ENCODE data around the gene METTL27.
"Not testable (repeated sequence)": the region's sequence is repeated elsewhere in the genome, so short reads cannot be mapped to it uniquely, and the experiment has no call there.

The METTL27 gene, protein sequence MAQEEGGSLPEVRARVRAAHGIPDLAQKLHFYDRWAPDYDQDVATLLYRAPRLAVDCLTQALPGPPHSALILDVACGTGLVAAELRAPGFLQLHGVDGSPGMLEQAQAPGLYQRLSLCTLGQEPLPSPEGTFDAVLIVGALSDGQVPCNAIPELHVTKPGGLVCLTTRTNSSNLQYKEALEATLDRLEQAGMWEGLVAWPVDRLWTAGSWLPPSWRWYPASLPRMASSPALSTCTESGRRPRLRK

GRCh38 chr7:73842067-73842976 is at the start of gene METTL27:
Gene METTL27, minus strand, starts transcription at chr7:73842516. Its CDS starts 376 bp downstream, at chr7:73842140.
- peak; percentile 91 for DNase-seq

GRCh38 chr7:73891178-73891885 is 49.0 kb upstream of the METTL27 start:
- DNase-seq: no peak

DNA sequence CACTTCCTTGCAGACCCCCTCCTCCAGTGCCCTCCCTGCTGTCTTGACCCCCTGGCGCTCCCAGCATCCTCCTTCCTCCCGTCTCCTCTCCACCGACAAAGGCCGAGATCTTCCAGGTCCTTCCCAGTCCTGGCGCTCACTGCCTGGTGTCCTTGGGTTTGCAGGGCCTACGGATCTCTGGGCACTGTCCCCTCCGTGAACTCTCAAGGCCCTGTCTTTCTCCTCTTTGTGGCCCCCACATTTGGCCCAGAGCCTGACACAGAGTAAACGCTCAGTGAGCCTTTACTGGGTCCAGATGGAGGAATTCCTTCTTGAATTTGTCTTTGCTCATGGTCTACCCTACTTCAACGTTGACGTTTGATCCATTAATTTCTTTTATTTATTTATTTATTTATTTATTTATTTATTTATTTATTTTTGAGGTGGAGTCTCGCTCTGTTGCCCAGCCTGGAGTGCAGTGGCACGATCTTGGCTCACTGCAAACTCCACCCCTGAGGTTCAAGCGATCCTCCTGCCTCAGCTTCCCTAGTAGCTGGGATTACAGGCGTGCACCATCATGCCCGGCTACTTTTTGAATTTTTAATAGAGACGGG is 48.3 kb upstream of the METTL27 start:
- no peak for DNase-seq

DNA sequence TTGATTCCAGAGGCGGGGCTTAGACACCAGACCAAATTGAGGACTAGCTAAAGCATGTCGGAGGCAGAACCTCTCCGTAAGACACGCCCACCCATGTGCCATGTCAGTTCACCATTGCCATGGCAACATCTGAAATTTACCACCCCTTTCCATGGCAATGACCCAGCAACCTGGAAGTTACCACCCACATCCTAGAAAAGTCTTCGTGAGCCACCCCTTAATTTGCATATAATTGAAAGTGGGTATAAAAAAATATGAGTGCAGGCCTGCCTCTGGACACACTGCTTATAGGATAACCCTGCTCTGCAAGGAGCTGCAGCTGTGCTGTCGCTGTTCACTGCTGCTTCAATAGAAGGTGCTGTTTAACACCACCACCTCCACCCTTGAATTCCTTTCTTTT is 46.6 kb upstream of the METTL27 start:
- no peak for DNase-seq

DNA sequence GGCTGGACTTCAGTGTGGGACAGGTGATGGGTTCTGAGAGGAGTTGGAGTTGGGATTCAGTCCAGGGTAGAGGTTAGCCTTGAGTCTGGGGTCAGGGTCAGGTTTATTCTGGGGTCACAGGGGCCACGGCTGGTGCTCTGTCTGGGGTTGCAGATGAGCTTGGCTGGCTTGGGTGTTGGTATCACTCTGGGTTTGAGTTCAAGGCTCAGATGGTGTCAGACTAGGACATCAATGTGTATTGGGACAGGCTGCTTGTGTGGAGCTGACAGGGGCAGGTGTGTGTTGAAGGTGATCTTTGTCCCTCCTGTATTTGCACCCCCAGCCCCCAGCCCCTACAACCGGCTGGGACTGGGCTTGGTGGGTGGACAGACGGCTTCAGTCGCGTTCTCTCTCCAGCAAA is 45.4 kb upstream of the METTL27 start:
- no peak for DNase-seq

DNA sequence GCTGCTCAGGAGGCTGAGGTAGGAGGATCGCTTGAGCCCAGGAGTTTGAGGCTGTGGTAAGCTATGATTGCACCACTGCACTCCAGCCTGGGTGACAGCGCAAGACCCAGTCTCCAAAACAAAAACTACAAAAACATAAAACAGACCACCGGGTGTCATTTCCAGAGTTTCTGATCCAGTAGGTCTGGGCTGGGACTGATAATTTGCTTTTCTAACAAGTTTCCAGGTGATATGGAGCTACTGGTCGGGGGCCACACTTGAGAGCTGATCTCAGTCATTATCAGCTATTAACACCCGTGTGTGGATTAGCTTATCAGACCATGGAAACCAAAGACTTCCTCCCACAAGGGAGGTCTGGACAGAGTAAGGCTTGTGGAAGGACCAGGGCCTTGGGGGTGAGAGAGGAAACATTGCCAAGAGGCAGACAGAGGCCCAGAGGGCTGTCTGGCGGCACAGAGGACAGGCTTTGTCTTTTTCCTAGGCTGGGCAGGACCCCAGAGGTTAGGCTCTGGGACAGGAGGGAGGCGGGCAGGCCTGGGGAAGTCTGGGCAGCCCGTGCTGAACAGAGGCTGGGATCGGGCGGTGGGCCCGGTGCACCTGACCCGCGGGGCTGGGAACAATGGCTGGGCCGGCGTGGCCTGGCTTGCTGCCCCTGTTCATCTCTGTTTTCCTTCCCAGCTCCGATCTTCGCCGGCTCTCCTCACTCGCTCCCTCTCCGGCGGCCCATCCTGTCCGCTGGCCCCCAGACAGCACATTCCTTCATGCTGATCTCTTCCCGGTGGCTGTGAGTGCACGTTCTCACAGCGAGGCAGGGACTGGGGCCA is 43.9 kb upstream of the METTL27 start:
- no peak for DNase-seq

GRCh38 chr7:73885433-73885974 is 43.2 kb upstream of the METTL27 start:
- no peak for DNase-seq

DNA sequence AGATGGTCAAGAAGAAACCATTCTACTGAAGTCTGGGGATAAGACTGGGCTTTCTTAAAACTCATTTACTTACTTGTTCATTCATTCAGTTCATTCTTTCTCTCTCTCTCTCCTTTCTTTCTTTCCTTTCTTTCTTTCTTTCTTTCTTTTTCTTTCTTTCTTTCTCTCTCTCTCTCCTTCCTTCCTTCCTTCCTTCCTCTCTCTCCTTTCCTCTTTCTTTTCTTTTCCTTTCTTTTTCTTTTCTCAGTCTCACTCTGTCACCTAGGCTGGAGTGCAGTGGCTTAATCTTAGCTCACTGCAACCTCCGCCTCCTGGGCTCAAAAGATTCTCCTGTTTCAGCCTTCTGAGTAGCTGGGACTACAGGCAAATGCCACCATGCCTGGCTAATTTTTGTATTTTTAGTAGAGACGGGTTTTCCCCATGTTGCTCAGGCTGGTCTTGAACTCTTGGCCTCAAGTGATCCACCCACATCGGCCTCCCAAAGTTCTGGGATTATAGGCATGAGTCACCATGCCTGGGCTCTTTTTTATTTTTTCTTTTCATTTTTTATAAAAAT is 42.6 kb upstream of the METTL27 start:
- DNase-seq: not testable (repeated sequence)

GRCh38 chr7:73882047-73882402 is 39.7 kb upstream of the METTL27 start:
- DNase-seq: no peak

DNA sequence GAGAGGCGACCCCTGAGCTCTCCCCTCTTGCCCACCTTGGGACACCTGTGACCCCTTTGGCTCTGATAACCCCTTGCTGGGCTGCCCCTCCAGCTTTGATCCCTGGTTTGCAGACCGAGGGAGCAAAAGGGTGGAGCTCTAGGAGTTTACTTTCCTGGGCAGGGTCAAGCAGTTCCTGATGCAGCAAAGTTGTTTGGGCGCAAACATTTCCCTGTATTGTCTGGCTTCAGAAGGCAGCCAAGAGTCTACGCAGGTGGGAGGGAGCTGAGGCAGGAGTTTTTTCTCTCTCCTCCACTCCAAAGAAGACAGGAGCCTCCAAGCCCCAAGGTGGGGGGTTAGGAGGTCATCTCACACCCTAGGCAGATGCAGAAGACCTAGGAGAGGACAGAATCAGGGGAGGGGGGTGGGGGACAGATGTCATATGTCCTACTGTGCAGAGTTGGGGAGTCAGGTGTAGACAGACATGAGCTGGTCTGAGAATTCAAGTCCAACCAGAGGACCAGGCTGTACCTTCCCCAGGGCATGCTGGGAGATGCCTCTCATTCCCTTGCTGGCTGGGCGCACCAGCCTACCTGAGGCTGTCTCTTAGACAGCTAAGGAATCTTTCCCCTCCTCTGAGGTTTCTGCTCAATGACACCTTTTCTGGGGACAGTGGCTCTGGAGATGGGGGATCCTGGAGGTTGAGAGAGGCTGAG is 39.2 kb upstream of the METTL27 start:
- DNase-seq: no peak

GRCh38 chr7:73880755-73881328 is 38.5 kb upstream of the METTL27 start:
- DNase-seq: no peak

DNA sequence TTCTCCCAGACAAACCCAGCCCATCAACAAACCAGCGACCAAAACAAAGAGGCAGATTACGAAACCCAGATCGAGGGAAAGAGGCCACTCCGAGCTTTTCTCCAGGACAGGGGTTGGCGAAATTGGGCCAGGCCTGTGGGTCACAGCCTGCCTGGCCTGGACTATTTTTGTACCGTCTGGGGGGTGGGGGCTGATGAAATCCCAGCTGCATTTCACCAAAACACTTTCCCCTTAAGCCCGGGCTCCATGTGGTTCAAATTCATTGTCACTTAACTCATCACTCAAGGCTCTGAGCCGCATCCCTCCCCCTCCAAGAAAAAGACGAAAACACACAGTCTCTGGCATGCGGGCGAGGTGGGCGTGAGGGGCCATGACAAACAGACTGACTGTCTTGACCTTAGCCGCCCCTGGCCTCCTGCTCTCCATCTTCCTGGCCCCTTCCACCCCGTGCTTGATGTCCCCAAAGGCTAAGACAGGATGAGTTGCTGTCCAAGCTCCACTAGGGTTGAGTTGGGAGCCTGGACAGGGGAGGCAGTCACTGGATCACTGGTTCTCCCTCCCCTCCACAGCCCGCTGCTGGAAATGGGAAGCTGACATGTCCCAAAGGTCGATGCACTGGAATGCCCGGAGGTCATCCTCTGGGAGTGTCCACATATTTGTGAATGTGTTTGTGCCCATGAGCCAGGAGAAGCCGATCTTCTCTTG is 37.8 kb upstream of the METTL27 start:
- no peak for DNase-seq

DNA sequence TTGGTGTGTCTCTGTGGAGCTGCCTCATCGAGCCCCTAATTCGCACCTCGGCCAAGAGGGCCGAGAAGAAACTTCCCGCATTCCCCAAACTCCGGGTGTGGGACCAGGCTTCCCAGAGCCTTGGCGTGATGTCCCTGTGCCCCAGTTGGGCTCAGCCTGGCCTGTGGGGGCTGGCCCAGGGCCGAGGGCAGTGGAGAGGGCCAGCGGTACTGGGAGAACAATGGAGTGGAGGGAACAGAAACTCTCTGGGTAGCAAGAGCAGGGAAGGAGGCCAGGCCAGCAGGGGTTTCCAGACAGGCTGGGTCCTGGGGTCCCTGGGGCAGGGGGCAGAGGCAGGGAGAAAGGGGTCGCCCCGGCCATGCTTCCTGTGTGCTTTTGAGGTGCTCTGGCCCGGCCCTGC is 34.7 kb upstream of the METTL27 start:
- no peak for DNase-seq

GRCh38 chr7:73876361-73876760 is 34.0 kb upstream of the METTL27 start:
- no peak for DNase-seq

DNA sequence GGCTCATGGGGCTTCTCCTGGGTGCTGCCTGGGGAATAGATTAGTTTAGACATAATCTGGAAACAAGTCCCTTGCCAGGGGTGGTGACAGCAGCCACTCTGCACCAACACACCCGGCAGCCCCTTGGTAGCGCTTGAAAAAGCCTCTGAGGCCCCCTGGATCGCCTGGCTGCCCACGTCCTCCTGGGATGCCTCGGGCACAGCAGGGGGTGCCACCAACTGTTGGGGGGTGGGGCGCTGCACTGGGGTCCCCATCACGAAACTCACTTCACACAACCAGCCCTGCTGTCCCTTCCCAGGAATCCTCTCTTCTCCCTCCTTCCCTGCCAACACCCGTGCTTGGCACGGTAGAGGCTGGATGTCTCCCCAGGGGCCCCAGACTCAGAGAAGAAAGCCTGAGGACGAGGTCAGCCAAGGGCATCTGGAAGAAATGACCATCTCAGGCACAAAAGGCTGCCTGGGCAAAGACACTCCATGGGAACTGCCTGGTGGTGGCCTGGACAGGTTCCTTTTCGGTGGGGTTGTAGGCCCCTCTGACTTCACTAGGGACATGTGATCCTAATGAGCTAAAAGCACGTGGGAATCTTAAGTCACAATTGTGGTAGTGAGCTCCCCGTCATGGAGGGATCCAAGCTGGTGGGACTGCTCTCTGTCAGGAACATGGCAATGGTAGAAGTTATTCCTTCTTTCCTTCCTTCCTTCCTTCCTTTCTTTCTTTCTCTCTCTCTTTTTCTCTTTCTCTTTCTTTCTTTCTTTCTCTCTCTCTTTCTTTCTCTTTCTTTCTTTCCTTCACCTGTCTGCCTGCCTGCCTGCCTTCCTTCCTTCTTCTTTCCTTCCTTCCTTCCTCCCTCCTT is 30.0 kb upstream of the METTL27 start:
- DNase-seq: no peak

- DNase-seq: no peak
Observed at GRCh38 chr7:73871163-73872011, 29.1 kb upstream of the METTL27 start.

- DNase-seq: no peak
Observed at GRCh38 chr7:73870041-73870492, 27.8 kb upstream of the METTL27 start.
